HG02759 (cell line): Measurements from ENCODE around the gene DDX43.
"Not testable (repeated sequence)": the region's sequence is repeated elsewhere in the genome, so short reads cannot be mapped to it uniquely, and the experiment has no call there.

ENCODE experiments used
- ATAC-seq: cut with Tn5 transposase; IDR thresholded peaks from one replicate; pipeline ENCODE4 v1.9.1; 2021; ENCODE audit warnings: mild to moderate bottlenecking, moderate library complexity; ENCODE audit not compliant: unreplicated experiment

DDX43 gene

GRCh38 chr6:73394577-73395354, at the start of gene DDX43:
TSS of gene DDX43 (plus strand) at chr6:73394828. CDS start at chr6:73394906, 78 bp downstream.
- ATAC-seq: peak; percentile 45

- ATAC-seq: no peak
These were observed 46.0 kb upstream of the DDX43 start for GRCh38 chr6:73348550-73349204.

- ATAC-seq: no peak
These were observed 45.3 kb upstream of the DDX43 start for GRCh38 chr6:73349311-73349710.

GRCh38 chr6:73353636-73354593, 40.7 kb upstream of the DDX43 start, which contains the start of gene DPPA5:
TSS of gene DPPA5 (minus strand) at chr6:73354276. CDS start at chr6:73354225, 51 bp downstream.
- no peak for ATAC-seq

- no peak for ATAC-seq
These were observed 32.3 kb upstream of the DDX43 start, which contains the start of gene KHDC3L for GRCh38 chr6:73362358-73362757. TSS of gene KHDC3L (plus strand) at chr6:73362658. CDS start at chr6:73362730, 72 bp downstream.

GRCh38 chr6:73362869-73363536, 31.6 kb upstream of the DDX43 start:
- ATAC-seq: no peak

- ATAC-seq: no peak
These were observed 31.1 kb upstream of the DDX43 start for GRCh38 chr6:73363537-73363875.

- ATAC-seq: no peak
These were observed 30.5 kb upstream of the DDX43 start for GRCh38 chr6:73364121-73364520.

GRCh38 chr6:73364549-73364948, 30.1 kb upstream of the DDX43 start:
- no peak for ATAC-seq

- ATAC-seq: no peak
These were observed 26.8 kb upstream of the DDX43 start for GRCh38 chr6:73367761-73368355.

GRCh38 chr6:73368675-73369074, 26.0 kb upstream of the DDX43 start:
- ATAC-seq: no peak

- ATAC-seq: no peak
These were observed 25.5 kb upstream of the DDX43 start for GRCh38 chr6:73369157-73369556.

- ATAC-seq: no peak
These were observed 25.1 kb upstream of the DDX43 start, which contains the start of gene OOEP for GRCh38 chr6:73369563-73369962. TSS of gene OOEP (minus strand) at chr6:73369897. CDS start at chr6:73369792, 105 bp downstream.

GRCh38 chr6:73371984-73372383, 22.6 kb upstream of the DDX43 start:
- ATAC-seq: no peak

GRCh38 chr6:73372516-73372915, 22.1 kb upstream of the DDX43 start:
- ATAC-seq: no peak

GRCh38 chr6:73375216-73375615, 19.4 kb upstream of the DDX43 start:
- no peak for ATAC-seq

- ATAC-seq: no peak
These were observed 17.4 kb upstream of the DDX43 start for GRCh38 chr6:73377225-73377624.

- ATAC-seq: not testable (repeated sequence)
These were observed 13.1 kb upstream of the DDX43 start for GRCh38 chr6:73381531-73381930.

GRCh38 chr6:73382462-73383113, 12.0 kb upstream of the DDX43 start:
- no peak for ATAC-seq

GRCh38 chr6:73388433-73388799, 6.2 kb upstream of the DDX43 start:
- peak; percentile 31 for ATAC-seq
